HUES6 (cell line): ENCODE results near the gene PIK3R1.
A peak's percentile ranks its signal among the peaks of the same experiment; 100 is the strongest.
"Not testable (repeated sequence)": the region's sequence is repeated elsewhere in the genome, so short reads cannot be mapped to it uniquely, and the experiment has no call there.

Experiments
- H3K27ac ChIP-seq: 2 replicates; pipeline ENCODE4 v1.7.0; 2013; ENCODE audit warnings: low read depth, mild to moderate bottlenecking, low read length, inconsistent platforms
- H3K27me3 ChIP-seq: 2 replicates; pipeline ENCODE4 v1.6.1; 2013; ENCODE audit warnings: low read length; ENCODE audit not compliant: control insufficient read depth, insufficient read depth
- H3K36me3 ChIP-seq: 2 replicates; pipeline ENCODE4 v1.6.1; 2013; ENCODE audit warnings: low read length; ENCODE audit not compliant: control insufficient read depth, insufficient read depth
- H3K4me1 ChIP-seq: 2 replicates; pipeline ENCODE4 v1.6.1; 2013; ENCODE audit warnings: low read length; ENCODE audit not compliant: control insufficient read depth, insufficient read depth
- H3K4me3 ChIP-seq: 2 replicates; pipeline ENCODE4 v1.5.1; 2013; ENCODE audit warnings: low read depth, low read length
- H3K9ac ChIP-seq: one replicate; pipeline ENCODE4 v1.6.1; 2013; ENCODE audit warnings: mild to moderate bottlenecking, low read length
- H3K9me3 ChIP-seq: 2 replicates; pipeline ENCODE4 v1.6.1; 2013; ENCODE audit warnings: low read depth, low read length; ENCODE audit not compliant: control insufficient read depth, insufficient read depth

Gene PIK3R1

DNA sequence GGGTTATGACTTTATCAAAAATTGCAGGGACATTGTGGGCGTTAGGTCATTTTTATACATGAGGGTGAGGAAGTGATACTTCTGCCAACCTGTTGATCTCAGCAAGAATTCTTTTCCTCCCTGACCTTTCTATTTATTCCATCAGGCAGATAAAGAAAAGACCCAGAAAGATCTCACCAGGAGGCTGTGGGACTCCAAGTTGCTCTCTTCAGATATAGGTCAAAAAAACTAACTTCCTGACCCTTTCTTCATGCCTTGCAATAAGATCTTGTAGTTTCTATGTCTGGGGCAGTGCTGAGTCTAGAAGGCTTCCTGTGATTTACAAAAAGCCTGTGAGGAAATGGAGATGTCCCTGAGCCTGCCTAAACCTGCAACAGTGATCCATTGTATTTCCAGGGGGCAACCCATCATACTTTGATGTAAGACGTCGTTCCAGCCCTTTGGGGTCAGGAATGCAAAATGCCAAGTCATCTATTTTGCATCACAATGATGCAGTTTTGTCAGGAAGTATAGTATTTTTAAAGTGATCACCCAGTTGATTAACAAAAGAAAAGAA is 22.0 kb upstream of the PIK3R1 start:
- H3K27me3 ChIP-seq = no peaks in the 10 kb centered on the region
- H3K9me3 ChIP-seq = peaks cover 6% of the 10 kb centered on the region
- no peak overlapping the region for H3K4me3 ChIP-seq
- H3K4me1 ChIP-seq = peaks cover 64% of the 10 kb centered on the region
- no peaks in the 10 kb centered on the region; the same call in 1 of the 2 replicates for H3K36me3 ChIP-seq
- H3K27ac ChIP-seq = peak overlapping the region; percentile 95
- H3K9ac ChIP-seq = peak overlapping the region; percentile 81

DNA sequence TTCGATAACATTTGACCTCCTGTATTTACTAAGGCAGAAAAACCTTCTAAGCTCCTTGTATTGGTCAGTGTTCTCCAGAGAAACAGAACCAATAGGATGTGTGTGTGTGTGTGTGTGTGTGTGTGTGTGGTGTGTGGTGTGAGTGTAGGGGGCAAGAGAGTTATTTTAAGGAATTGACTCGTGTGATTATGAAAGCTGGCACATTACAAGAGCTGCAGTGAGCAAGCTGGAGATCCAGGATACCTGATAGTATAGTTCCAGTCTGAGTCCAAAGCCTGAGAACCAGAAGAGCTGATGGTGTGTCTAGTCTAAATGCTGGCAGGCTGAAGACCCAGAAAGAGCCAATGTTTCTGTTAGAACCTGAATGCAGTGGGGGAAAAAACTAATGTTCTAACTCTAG is 21.2 kb upstream of the PIK3R1 start:
- peak overlapping the region; percentile 80 for H3K9ac ChIP-seq
- peak overlapping the region; percentile 95; the same call in 1 of the 2 replicates for H3K27ac ChIP-seq

DNA sequence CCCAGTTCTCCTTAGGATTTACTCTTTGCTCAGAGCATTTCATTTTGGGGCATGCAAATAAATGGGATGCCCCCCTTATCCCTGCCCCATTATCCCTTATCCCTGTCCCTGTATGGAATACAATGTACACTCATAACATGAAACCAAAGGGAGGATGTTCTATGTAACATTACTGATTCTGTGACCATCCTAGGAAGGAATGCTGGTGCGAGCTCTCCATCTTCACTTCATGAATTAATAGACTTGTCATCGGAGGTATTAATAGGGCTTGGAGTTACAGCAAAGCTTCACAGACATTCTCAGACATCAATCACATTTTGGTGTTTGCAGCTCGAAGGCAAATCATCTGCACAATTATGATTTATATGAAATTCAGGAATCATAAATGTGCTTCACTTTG is 20.4 kb upstream of the PIK3R1 start:
- Histone ChIP-seq H3K4me3 (no peak overlapping the region), H3K9ac (no peak overlapping the region), H3K27me3 (no peaks in the 10 kb centered on the region), H3K36me3 (no peaks in the 10 kb centered on the region; the same call in 1 of the 2 replicates), H3K9me3 (peaks cover 6% of the 10 kb centered on the region), H3K27ac (peak overlapping the region; percentile 95; the same call in 1 of the 2 replicates), H3K4me1 (peaks cover 51% of the 10 kb centered on the region)

More for the DNA sequence above, 21.2 kb upstream of the PIK3R1 start:
- Histone ChIP-seq H3K4me3 (no peak overlapping the region), H3K27me3 (no peaks in the 10 kb centered on the region), H3K9me3 (peaks cover 6% of the 10 kb centered on the region), H3K36me3 (no peaks in the 10 kb centered on the region; the same call in 1 of the 2 replicates), H3K4me1 (peaks cover 58% of the 10 kb centered on the region)

DNA sequence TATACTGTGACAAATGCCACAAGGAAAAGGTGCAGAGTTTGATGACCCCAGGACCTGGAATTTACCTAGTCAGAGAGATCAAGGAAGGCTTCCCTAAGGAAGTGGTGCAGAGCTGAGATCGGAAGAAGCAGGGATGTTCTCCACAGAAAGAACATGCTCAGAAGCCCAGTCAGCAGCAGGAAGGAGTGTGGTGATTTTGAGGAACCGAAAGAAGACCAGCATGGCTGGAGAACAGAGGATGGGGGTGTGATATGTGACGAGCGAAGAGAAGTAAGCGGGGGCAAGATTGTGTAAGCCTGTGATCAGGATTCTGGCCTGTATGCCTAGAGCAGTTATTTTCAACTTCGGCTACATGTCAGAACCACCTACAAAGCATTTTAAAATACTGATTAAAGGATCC is 18.7 kb upstream of the PIK3R1 start:
- H3K4me1 ChIP-seq = peaks cover 37% of the 10 kb centered on the region
- no peak overlapping the region for H3K9ac ChIP-seq
- peaks cover 6% of the 10 kb centered on the region for H3K9me3 ChIP-seq
- H3K36me3 ChIP-seq = no peaks in the 10 kb centered on the region; the same call in 1 of the 2 replicates
- no peaks in the 10 kb centered on the region for H3K27me3 ChIP-seq
- H3K4me3 ChIP-seq = no peak overlapping the region
- H3K27ac ChIP-seq = no peak overlapping the region

DNA sequence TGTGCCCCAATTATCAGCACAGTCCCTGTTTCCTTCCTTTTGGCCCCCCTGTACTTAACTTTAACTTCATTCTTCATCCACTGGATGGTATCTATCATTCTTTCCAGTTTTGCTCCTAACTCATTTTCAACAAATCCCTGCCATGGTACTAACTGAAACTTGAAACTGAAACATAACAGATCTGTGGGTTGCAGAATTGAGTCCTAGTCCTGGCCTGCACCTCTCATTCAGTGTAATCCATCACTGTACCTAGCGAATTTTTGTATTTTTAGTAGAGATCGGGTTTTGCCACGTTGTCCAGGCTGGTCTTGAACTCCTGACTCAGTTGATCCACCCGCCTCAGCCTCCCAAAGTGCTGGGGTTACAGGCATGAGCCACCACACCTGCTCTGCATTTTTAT is 15.3 kb upstream of the PIK3R1 start:
- Histone ChIP-seq H3K27ac (no peak overlapping the region), H3K9ac (no peak overlapping the region), H3K4me1 (peaks cover 6% of the 10 kb centered on the region; the same call in 1 of the 2 replicates), H3K36me3 (no peaks in the 10 kb centered on the region; the same call in 1 of the 2 replicates), H3K4me3 (no peak overlapping the region), H3K27me3 (no peaks in the 10 kb centered on the region), H3K9me3 (peaks cover 6% of the 10 kb centered on the region)

DNA sequence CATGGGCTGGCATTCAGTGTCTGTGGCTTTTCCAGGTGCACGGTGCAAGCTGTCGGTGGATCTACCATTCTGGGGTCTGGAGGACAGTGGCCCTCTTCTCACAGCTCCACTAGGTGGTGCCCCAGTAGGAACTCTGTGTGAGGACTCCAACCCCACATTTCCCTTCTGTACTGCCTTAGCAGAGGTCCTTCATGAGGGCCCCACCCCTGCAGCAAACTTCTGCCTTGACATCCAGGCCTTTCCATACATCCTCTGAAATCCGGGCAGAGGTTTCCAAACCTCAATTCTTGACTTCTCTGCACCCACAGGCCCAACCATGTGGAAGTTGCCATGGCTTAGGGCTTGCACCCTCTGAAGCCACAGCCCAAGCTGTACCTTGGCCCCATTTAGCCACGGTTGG is 4.9 kb upstream of the PIK3R1 start:
- not testable (repeated sequence) for H3K4me1 ChIP-seq, H3K36me3 ChIP-seq, H3K4me3 ChIP-seq, H3K27ac ChIP-seq, H3K9ac ChIP-seq
- Histone ChIP-seq H3K27me3 (peaks cover 18% of the 10 kb centered on the region), H3K9me3 (peaks cover 30% of the 10 kb centered on the region)

DNA sequence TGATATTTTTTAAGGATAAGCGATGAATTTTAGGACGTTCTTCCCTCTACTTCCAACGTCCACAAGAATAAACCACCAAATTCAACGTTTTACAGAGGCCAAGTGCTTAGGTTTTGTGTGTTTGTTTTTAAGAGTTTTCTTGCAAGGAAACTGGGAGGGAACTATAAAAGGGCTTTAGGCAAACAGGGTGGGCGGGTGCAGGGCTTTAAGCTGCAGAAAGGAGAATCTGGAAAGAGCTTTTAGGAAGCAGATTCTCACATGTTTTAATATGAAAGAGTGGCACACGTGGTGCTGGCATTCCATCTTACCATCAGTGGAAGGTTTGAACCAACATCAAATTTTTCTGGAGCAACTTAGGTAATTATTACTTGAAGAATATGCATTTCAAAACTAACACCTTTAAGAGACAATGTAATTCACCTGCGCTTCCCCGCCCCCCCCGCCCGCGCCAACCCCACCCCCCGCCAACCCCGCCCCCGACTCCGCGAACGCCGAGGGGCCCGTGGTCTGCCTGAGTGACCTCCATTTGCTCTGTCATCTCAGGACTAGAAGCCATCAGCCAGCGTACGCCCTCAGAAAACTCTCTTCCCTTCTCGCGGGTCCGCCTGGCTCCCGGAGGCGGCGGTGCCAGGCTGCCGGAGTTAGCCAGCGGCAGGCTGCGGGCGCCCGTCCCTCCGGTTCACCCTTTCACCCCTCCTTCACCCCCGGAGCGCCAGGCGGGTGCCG is 911 bp upstream of the PIK3R1 start:
- Histone ChIP-seq H3K9ac (peak overlapping the region; percentile 84), H3K4me1 (peaks cover 11% of the 10 kb centered on the region), H3K27ac (peak overlapping the region; percentile 62; the same call in 1 of the 2 replicates), H3K27me3 (peaks cover 49% of the 10 kb centered on the region), H3K4me3 (peak overlapping the region; percentile 76), H3K9me3 (peaks cover 25% of the 10 kb centered on the region), H3K36me3 (no peaks in the 10 kb centered on the region)

DNA sequence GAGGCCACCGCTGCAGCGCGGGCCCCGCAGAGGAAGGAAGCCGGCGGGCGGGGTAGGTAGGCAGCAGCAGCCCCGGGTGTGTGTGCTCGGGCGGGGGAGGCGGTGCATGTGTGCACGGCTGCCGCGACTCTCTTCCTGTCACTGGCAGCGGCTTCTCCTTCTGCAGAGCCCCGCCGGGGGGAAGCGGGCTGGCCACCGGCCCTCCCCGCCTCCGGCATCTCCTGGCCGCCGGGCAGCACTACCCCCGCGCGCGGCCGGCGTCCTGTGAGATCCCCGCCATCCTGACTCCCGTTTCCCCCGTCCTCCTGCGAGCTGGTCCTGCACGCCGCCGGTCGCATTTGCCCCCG is 315 bp downstream of the PIK3R1 start:
- H3K4me1 ChIP-seq = peaks cover 11% of the 10 kb centered on the region
- H3K27me3 ChIP-seq = peaks cover 52% of the 10 kb centered on the region
- H3K27ac ChIP-seq = peak overlapping the region; percentile 66; the same call in 1 of the 2 replicates
- H3K4me3 ChIP-seq = peak overlapping the region; percentile 76
- H3K36me3 ChIP-seq = peaks cover 2% of the 10 kb centered on the region; the same call in 1 of the 2 replicates
- H3K9ac ChIP-seq = peak overlapping the region; percentile 92
- H3K9me3 ChIP-seq = peaks cover 19% of the 10 kb centered on the region

DNA sequence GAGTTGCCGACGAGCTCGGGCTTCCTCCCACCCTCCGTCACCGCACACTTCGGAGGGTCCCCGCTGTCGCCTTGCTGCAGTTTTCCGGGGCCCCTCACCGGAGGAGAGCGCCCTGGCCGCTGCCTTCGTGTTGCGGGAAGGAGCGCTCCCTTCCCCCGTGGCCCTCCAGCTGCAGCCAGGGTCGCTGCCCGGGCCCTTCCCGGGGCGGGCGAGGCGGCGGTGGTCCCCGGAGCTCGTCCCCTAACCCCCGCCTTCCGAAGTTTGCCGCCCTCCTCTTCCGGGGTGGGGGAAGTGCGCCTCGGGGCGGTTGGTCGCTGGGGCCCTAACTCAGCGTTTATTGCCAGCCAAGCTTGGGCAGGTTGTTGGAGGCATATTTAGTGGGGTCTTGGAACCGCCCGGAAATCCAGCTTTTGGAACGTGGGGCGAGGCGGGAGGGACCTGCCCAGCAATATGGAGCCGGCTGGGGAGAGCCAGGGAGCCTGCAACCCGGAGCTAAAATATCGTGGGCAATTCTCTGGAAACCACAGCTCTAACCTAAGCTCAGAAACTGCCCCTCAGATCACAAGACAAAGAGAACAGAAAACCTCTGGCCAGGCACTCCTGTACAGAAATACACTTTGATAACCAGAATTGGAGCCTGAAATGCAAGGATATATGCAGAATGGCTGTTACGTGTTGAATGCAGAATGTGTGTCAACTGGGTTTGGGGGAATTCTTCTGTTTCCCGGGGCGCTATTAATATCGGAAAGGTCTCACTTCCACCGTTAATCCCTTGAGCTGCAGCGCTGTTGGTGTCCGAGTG is 890 bp downstream of the PIK3R1 start:
- peak overlapping the region; percentile 92 for H3K9ac ChIP-seq
- peaks cover 13% of the 10 kb centered on the region; the same call in 1 of the 2 replicates for H3K9me3 ChIP-seq
- peak overlapping the region; percentile 66; the same call in 1 of the 2 replicates for H3K27ac ChIP-seq
- H3K27me3 ChIP-seq = peaks cover 52% of the 10 kb centered on the region
- H3K4me3 ChIP-seq = peak overlapping the region; percentile 76
- peaks cover 11% of the 10 kb centered on the region for H3K4me1 ChIP-seq
- H3K36me3 ChIP-seq = peaks cover 3% of the 10 kb centered on the region; the same call in 1 of the 2 replicates

DNA sequence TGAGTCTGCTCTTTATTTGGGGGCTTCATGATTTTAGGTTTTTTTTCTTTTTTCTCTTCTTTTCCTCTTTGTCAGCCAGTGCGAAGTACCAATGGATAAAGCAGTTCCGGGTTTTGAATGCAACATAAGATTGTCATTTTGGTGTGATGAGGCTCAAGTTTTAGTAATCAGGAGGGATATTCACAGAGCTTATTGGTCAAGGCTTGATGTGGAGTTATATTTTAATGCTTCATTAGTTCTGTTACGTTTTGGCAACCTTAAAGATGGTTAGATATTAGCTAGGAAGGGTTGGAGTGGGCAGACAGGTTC is 1.4 kb downstream of the PIK3R1 start:
- Histone ChIP-seq H3K9ac (peak overlapping the region; percentile 92), H3K36me3 (peaks cover 3% of the 10 kb centered on the region; the same call in 1 of the 2 replicates), H3K27ac (no peak overlapping the region)

More for the DNA sequence above, 1.4 kb downstream of the PIK3R1 start:
- Histone ChIP-seq H3K27me3 (peaks cover 52% of the 10 kb centered on the region), H3K9me3 (peaks cover 9% of the 10 kb centered on the region; the same call in 1 of the 2 replicates), H3K4me1 (peaks cover 11% of the 10 kb centered on the region), H3K4me3 (peak overlapping the region; percentile 76)
